GM12864 (cell line): ENCODE measurements around the gene PRR23E.

Source experiments
- DNase-seq: peaks from one replicate; pipeline ENCODE4 v3.0.0-alpha.2; 2011; ENCODE audit warnings: low read depth
- H3K4me3 ChIP-seq: 2 replicates; pipeline ENCODE4 v1.5.1; 2011; ENCODE audit warnings: mild to moderate bottlenecking, low read depth, low read length, control low read depth
- TF ChIP-seq, protein P1 (sequence below): IDR thresholded peaks from 2 replicates; pipeline ENCODE4 v1.5.1; 2011; ENCODE audit warnings: low read depth, mild to moderate bottlenecking, moderate library complexity, low read length, control low read depth, inconsistent platforms; ENCODE audit errors: missing control alignments

The PRR23E gene

GRCh38 chr3:127194601-127195187 is 1.8 kb downstream of the PRR23E start:
- no peak overlapping the region for H3K4me3 ChIP-seq
- TF ChIP-seq, protein P1, sequence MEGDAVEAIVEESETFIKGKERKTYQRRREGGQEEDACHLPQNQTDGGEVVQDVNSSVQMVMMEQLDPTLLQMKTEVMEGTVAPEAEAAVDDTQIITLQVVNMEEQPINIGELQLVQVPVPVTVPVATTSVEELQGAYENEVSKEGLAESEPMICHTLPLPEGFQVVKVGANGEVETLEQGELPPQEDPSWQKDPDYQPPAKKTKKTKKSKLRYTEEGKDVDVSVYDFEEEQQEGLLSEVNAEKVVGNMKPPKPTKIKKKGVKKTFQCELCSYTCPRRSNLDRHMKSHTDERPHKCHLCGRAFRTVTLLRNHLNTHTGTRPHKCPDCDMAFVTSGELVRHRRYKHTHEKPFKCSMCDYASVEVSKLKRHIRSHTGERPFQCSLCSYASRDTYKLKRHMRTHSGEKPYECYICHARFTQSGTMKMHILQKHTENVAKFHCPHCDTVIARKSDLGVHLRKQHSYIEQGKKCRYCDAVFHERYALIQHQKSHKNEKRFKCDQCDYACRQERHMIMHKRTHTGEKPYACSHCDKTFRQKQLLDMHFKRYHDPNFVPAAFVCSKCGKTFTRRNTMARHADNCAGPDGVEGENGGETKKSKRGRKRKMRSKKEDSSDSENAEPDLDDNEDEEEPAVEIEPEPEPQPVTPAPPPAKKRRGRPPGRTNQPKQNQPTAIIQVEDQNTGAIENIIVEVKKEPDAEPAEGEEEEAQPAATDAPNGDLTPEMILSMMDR: no peak
- no peak for DNase-seq

DNA sequence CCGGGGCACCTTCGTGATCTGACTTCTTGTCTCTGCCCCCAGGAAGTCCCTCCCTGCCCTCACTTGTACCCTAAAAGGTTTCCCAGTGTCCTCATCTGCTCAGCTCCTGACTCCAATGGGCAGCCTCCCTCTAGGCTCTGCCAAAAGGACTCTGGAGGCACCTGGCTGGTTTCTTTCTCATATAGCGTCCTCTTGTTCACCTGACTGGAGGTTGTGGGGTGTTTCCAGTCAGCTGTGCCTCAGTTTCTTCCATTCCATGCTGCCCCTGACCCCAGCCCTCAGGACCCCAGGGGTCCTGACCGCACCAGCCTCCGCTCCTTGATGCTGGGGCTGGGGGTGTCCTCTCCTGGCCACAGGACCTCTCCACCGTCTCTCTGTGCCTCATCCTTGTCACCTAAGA is 2.5 kb downstream of the PRR23E start:
- DNase-seq: no peak
- no peak overlapping the region for H3K4me3 ChIP-seq
- TF ChIP-seq, protein P1: no peak

DNA sequence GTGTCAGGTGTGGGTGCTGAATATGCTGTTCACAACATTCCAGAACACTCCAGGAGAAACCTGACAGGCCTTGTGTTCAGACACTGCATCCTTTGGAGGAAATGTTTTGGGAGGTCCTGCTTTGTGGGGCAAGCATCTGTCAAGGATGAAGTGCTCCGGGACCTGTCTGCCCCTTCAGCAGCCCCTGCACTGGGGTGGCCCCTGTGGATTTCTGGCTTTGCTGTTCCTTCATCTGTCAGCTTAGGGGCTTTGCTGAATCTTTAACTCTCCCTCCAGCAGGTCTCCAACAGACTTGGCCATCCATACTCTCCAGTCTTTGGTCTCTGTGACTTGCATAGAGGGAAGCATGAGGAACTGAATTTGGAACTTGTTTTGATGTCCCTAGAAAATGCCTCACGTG is 3.1 kb downstream of the PRR23E start:
- TF ChIP-seq, protein P1: no peak
- H3K4me3 ChIP-seq: no peak overlapping the region
- DNase-seq: no peak

DNA sequence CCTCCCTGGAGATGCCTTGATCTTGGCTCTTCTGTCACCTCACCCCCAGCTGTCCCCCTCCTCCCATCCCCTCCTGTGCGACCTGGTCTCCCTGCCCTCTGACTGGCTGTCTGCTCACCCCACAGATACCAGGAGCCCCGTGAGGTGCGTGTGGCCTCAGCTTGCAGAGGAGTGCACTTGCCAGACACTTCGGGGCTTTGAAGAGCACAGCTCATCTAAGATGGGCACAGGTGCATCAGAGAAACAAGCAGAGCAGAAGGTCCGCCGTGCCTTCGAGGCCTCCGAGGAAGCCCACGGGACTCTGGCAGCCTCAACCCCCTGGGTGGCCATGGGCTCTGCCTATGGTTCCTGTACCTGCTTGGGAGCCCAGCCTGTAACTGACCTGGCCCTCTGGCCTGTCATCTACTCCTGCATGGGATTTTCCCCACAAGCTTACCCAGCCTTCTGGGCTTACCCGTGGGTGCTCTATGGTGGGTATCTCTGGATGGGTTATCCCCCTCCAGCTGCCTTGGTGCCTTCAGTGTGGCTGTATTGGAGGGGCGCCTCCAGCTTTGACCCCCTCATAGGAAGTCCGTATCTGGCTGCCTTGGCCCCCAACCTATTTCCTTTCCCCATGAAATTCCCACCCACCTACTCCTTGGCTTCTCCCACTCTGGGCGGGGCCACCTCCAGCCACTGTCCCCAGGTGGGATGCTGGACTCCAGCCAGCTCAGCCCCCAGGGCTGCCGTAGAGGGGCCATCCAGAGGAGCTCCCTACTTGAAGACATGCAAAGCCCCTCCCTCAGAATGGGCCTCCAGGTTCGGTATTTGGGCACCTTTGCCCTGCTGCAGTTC is 3.8 kb downstream of the PRR23E start:
- TF ChIP-seq, protein P1: no peak
- no peak overlapping the region for H3K4me3 ChIP-seq
- DNase-seq: no peak

GRCh38 chr3:127197300-127198189 is 4.6 kb downstream of the PRR23E start:
- DNase-seq: no peak
- H3K4me3 ChIP-seq: no peak overlapping the region
- TF ChIP-seq, protein P1: no peak

DNA sequence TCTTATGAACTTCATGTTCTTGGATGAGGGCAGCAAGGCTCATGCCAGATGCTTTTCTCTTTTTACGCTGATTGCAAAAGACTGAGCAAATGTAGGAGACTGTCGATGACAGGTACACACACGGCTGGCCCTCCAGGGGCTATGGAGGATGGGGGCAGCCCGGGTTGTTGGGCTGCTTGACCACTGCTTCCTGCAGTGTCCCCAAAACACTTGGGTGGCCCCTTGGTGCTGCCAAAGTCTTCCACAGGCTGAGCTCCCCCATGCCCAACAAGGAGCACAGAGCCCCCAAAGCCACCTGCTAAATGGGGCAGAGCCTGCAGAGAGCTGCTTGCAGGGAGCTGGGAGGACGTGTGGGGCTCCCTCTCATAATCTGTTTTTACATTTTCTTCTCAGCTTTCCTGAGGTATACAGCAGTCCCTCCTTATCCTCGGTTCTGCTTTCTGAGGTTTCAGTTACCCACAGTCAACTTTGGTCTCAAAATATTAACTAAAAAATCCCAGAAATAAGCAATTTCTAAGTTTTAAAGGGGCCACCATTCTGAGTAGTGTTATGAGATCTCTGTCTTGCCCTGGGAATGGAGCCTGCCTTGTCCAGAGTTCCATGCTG is 7.3 kb downstream of the PRR23E start:
- DNase-seq: no peak
- no peak overlapping the region for H3K4me3 ChIP-seq
- TF ChIP-seq, protein P1: no peak
